GM23338 (cell line): ENCODE measurements around the gene ADCY5. TPM values are rescaled to one million over a fixed set of nuclear protein-coding genes. Genes with fewer than 3 reads are reported as not detected.

Experiments used
- ATAC-seq: fragments of 200-7000 bp; cut with Tn5 transposase; 3 replicates; pipeline ENCODE4 v1.9.1; 2020
- DNase-seq: peaks from one replicate; pipeline ENCODE4 v3.0.0-alpha.2; 2015; ENCODE audit warnings: low spot score
- H2AFZ ChIP-seq: fragments of 200-600 bp; sonication (generic); 2 replicates; pipeline ENCODE4 v1.8.0; 2016; ENCODE audit warnings: antibody characterized with exemption, mild to moderate bottlenecking, moderate library complexity
- H3F3A ChIP-seq: fragments of 200-600 bp; sonication (generic); replicated peaks from 2 replicates; pipeline ENCODE4 v1.8.0; 2017; ENCODE audit warnings: antibody characterized with exemption, mixed run types, low read depth
- H3K27ac ChIP-seq: fragments of 200-600 bp; sonication (generic); 2 replicates; pipeline ENCODE4 v1.6.1; 2016; ENCODE audit warnings: low read depth
- H3K27me3 ChIP-seq: fragments of 200-600 bp; sonication (generic); 2 replicates; pipeline ENCODE4 v1.8.0; 2016; ENCODE audit warnings: mild to moderate bottlenecking, mixed run types, moderate library complexity; ENCODE audit not compliant: insufficient read depth
- H3K36me3 ChIP-seq: fragments of 200-600 bp; sonication (generic); 2 replicates; pipeline ENCODE4 v1.8.0; 2016; ENCODE audit warnings: mild to moderate bottlenecking; ENCODE audit not compliant: insufficient read depth
- H3K4me1 ChIP-seq: fragments of 200-600 bp; sonication (generic); 2 replicates; pipeline ENCODE4 v1.8.0; 2016; ENCODE audit warnings: mild to moderate bottlenecking, moderate library complexity; ENCODE audit not compliant: insufficient read depth
- H3K4me2 ChIP-seq: fragments of 200-600 bp; sonication (generic); 2 replicates; pipeline ENCODE4 v1.7.1; 2017; ENCODE audit warnings: mixed run types
- H3K4me3 ChIP-seq: fragments of 200-600 bp; sonication (generic); 2 replicates; pipeline ENCODE4 v1.6.1; 2016; ENCODE audit warnings: mixed run types
- H3K79me2 ChIP-seq: fragments of 200-600 bp; sonication (generic); replicated peaks from 2 replicates; pipeline ENCODE4 v1.8.0; 2017; ENCODE audit warnings: mild to moderate bottlenecking; ENCODE audit not compliant: insufficient read depth
- H3K9me2 ChIP-seq: fragments of 200-600 bp; sonication (generic); 2 replicates; pipeline ENCODE4 v1.8.0; 2017; ENCODE audit not compliant: insufficient read depth
- H4K20me1 ChIP-seq: fragments of 200-600 bp; sonication (generic); replicated peaks from 2 replicates; pipeline ENCODE4 v1.8.0; 2017; ENCODE audit warnings: mild to moderate bottlenecking; ENCODE audit not compliant: insufficient read depth
- H3K27ac Mint-ChIP-seq: 2 replicates; pipeline ENCODE4 v1.8.0; 2020; ENCODE audit warnings: inconsistent platforms, mild to moderate bottlenecking, moderate library complexity, mixed read lengths
- H3K27me3 Mint-ChIP-seq: 3 replicates; pipeline ENCODE4 v1.8.0; 2022; ENCODE audit warnings: low read depth, mild to moderate bottlenecking, moderate library complexity, mixed read lengths, inconsistent platforms; ENCODE audit not compliant: insufficient read depth, poor library complexity
- H3K36me3 Mint-ChIP-seq: 3 replicates; pipeline ENCODE4 v1.8.0; 2021; ENCODE audit warnings: low read depth, mild to moderate bottlenecking, inconsistent platforms, moderate library complexity, mixed read lengths
- H3K4me1 Mint-ChIP-seq: 3 replicates; pipeline ENCODE4 v1.8.0; 2020; ENCODE audit warnings: mild to moderate bottlenecking, inconsistent platforms, mixed read lengths
- H3K4me3 Mint-ChIP-seq: 3 replicates; pipeline ENCODE4 v1.8.0; 2021; ENCODE audit warnings: moderate library complexity, mild to moderate bottlenecking, inconsistent platforms, mixed read lengths
- H3K9me3 Mint-ChIP-seq: 3 replicates; pipeline ENCODE4 v1.8.0; 2020; ENCODE audit warnings: moderate library complexity, mild to moderate bottlenecking, inconsistent platforms, mixed read lengths
- CREB1 ChIP-seq: fragments of 250-450 bp; sonication (Bioruptor Pico); IDR thresholded peaks from 2 replicates; pipeline ENCODE4 v1.5.0; 2020; ENCODE audit warnings: low read depth, mild to moderate bottlenecking, moderate library complexity
- CTCF ChIP-seq, 2 experiments: fragments of 200-600 bp in 1 of 2; sonication (generic) in 1 of 2; conservative IDR thresholded peaks; 2 replicates each; pipeline versions ENCODE4 v1.5.1 to v1.6.1; 2016 to 2017; ENCODE audit warnings: antibody characterized with exemption in 2 of 2, low read depth in 2 of 2, mild to moderate bottlenecking in 2 of 2, moderate library complexity in 1 of 2
- ETS1 ChIP-seq: IDR thresholded peaks from 2 replicates; pipeline ENCODE4 v1.6.1; 2016; ENCODE audit warnings: antibody characterized with exemption
- EZH2 ChIP-seq: fragments of 200-600 bp; sonication (generic); IDR thresholded peaks from one replicate; pipeline ENCODE4 v1.8.0; 2017; ENCODE audit warnings: antibody characterized with exemption, mild to moderate bottlenecking, low read depth; ENCODE audit not compliant: unreplicated experiment
- EZH2phosphoT487 ChIP-seq: fragments of 200-600 bp; sonication (generic); IDR thresholded peaks from one replicate; pipeline ENCODE4 v1.8.1; 2018; ENCODE audit warnings: antibody characterized with exemption; ENCODE audit not compliant: unreplicated experiment
- JUNB ChIP-seq: IDR thresholded peaks from one replicate; pipeline ENCODE4 v1.6.1; 2016; ENCODE audit warnings: antibody characterized with exemption; ENCODE audit not compliant: unreplicated experiment
- NANOG ChIP-seq: IDR thresholded peaks from 2 replicates; pipeline ENCODE4 v1.6.1; 2016; ENCODE audit warnings: antibody characterized with exemption, borderline replicate concordance
- POLR2AphosphoS5 ChIP-seq: IDR thresholded peaks from 2 replicates; pipeline ENCODE4 v1.6.1; 2016; ENCODE audit warnings: antibody characterized with exemption, low read depth
- REST ChIP-seq: IDR thresholded peaks from one replicate; pipeline ENCODE4 v1.6.1; 2018; ENCODE audit warnings: antibody characterized with exemption; ENCODE audit not compliant: unreplicated experiment
- STAT1 ChIP-seq: IDR thresholded peaks from one replicate; pipeline ENCODE4 v1.6.1; 2016; ENCODE audit warnings: antibody characterized with exemption; ENCODE audit not compliant: unreplicated experiment
- ZNF114 ChIP-seq: fragments of 250-450 bp; sonication (Bioruptor Pico); IDR thresholded peaks from 2 replicates; pipeline ENCODE4 v1.5.0; 2020; ENCODE audit warnings: mild to moderate bottlenecking, moderate library complexity
- ZNF331 ChIP-seq: fragments of 250-450 bp; sonication (Bioruptor Pico); IDR thresholded peaks from 2 replicates; pipeline ENCODE4 v1.5.0; 2020; ENCODE audit warnings: low read depth, mild to moderate bottlenecking, moderate library complexity
- polyA plus RNA-seq: library from polyadenylated mRNA; unstranded; fragments of >200 nt; fragmentation: Nextera tagmentation; extraction: Ambion mirVana; gene quantifications from 2 replicates; pipeline ENCODE4 v1.2.1, GENCODE V29; 2016
- total RNA-seq: library from RNA; depleted of rRNA; stranded (reverse); fragments of >200 nt; shearing (Covaris generic); gene quantifications from 2 replicates; pipeline ENCODE4 v1.2.3, GENCODE V29; 2014
- TF ChIP-seq, protein P1 (sequence below): fragments of 250-450 bp; sonication (Bioruptor Pico); IDR thresholded peaks from 2 replicates; pipeline ENCODE4 v1.5.0; 2020; ENCODE audit warnings: mild to moderate bottlenecking, moderate library complexity

The ADCY5 gene
- total and polyA plus RNA-seq, 2 experiments from 2014 or later, result 3.5 to 10.2 TPM

DNA sequence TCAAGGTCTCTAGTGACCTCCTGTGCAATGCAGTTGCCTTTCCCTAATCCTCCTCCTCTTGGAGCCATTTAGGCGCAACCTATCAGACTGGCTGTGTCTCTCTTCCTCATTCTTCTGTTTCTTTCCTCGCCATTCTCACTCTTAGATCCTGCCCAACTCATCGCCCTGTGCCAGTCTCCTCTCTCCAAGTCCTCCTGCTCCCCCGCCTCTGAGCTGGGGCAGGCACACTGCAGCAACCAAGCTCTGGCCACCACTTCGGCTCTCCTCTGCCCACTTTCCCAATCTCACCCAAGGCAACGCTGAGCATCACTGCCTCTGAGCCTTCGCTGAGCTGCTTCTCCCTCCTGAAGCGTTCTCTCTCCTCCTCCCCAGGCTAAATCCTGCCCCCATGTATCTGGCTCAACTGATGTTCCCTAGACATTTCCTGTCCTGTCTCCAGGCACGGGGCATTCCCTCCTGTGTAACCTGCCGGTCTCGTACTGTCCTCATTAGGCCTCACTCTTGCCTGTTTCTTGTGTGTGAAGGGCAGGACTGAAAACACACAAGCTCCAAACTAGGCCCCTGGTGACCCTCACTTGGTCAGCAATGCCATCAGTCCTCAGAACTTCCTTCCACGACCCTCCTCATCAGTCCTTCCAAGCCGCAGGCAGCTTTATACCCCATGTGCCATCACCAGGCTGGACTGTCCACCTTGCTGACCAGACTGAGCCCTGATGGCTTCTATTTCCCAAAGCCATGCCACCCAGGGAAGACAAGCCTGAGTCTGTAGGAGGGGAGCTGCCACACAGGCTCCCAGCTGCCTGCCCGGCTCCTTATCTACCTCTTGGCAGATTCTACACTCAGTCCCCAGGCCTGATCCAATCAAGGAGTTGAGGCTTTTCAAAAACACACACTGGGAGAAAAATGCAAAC, 161.6 kb downstream of the ADCY5 start:
- H3K4me1 ChIP-seq, result no peaks in the 10 kb centered on the region
- no peak overlapping the region for H3K4me2 ChIP-seq
- peaks cover 38% of the 10 kb centered on the region for H3K36me3 Mint-ChIP-seq
- H3K27me3 ChIP-seq, result no peaks in the 10 kb centered on the region
- H3K4me3 ChIP-seq, result no peak overlapping the region
- H3K36me3 ChIP-seq, result no peaks in the 10 kb centered on the region; the same call in 1 of the 2 replicates
- H3K27ac Mint-ChIP-seq, result no peak overlapping the region
- H4K20me1 ChIP-seq, result no peaks in the 10 kb centered on the region; the same call in 1 of the 2 replicates
- H3K27me3 Mint-ChIP-seq, result peaks cover 8% of the 10 kb centered on the region
- ATAC-seq (no peak), DNase-seq (no peak)
- peaks cover 2% of the 10 kb centered on the region; the same call in 1 of the 3 replicates for H3K9me3 Mint-ChIP-seq
- H3K4me1 Mint-ChIP-seq, result no peaks in the 10 kb centered on the region; the same call in 2 of the 3 replicates
- H3K79me2 ChIP-seq, result no peaks in the 10 kb centered on the region
- H3F3A ChIP-seq, result no peaks in the 10 kb centered on the region
- H2AFZ ChIP-seq, result no peak overlapping the region
- no peaks in the 10 kb centered on the region for H3K9me2 ChIP-seq
- no peak overlapping the region for H3K27ac ChIP-seq
- no peak overlapping the region for H3K4me3 Mint-ChIP-seq
- no peak for TF ChIP-seq CREB1 (CRISPR knock-in tag)
- no peak for TF ChIP-seq ZNF331 (CRISPR knock-in tag)
- TF ChIP-seq JUNB, result no peak
- no peak for TF ChIP-seq POLR2AphosphoS5
- no peak for TF ChIP-seq CTCF (conservative IDR thresholded peaks at IDR 0.05; ENCODE audit: low read depth in 2 of 2)
- no peak for TF ChIP-seq REST
- TF ChIP-seq EZH2phosphoT487, result no peak
- TF ChIP-seq EZH2, result no peak
- no peak for TF ChIP-seq NANOG
- TF ChIP-seq ZNF114 (CRISPR knock-in tag), result no peak
- no peak for TF ChIP-seq STAT1
- TF ChIP-seq, protein P1, sequence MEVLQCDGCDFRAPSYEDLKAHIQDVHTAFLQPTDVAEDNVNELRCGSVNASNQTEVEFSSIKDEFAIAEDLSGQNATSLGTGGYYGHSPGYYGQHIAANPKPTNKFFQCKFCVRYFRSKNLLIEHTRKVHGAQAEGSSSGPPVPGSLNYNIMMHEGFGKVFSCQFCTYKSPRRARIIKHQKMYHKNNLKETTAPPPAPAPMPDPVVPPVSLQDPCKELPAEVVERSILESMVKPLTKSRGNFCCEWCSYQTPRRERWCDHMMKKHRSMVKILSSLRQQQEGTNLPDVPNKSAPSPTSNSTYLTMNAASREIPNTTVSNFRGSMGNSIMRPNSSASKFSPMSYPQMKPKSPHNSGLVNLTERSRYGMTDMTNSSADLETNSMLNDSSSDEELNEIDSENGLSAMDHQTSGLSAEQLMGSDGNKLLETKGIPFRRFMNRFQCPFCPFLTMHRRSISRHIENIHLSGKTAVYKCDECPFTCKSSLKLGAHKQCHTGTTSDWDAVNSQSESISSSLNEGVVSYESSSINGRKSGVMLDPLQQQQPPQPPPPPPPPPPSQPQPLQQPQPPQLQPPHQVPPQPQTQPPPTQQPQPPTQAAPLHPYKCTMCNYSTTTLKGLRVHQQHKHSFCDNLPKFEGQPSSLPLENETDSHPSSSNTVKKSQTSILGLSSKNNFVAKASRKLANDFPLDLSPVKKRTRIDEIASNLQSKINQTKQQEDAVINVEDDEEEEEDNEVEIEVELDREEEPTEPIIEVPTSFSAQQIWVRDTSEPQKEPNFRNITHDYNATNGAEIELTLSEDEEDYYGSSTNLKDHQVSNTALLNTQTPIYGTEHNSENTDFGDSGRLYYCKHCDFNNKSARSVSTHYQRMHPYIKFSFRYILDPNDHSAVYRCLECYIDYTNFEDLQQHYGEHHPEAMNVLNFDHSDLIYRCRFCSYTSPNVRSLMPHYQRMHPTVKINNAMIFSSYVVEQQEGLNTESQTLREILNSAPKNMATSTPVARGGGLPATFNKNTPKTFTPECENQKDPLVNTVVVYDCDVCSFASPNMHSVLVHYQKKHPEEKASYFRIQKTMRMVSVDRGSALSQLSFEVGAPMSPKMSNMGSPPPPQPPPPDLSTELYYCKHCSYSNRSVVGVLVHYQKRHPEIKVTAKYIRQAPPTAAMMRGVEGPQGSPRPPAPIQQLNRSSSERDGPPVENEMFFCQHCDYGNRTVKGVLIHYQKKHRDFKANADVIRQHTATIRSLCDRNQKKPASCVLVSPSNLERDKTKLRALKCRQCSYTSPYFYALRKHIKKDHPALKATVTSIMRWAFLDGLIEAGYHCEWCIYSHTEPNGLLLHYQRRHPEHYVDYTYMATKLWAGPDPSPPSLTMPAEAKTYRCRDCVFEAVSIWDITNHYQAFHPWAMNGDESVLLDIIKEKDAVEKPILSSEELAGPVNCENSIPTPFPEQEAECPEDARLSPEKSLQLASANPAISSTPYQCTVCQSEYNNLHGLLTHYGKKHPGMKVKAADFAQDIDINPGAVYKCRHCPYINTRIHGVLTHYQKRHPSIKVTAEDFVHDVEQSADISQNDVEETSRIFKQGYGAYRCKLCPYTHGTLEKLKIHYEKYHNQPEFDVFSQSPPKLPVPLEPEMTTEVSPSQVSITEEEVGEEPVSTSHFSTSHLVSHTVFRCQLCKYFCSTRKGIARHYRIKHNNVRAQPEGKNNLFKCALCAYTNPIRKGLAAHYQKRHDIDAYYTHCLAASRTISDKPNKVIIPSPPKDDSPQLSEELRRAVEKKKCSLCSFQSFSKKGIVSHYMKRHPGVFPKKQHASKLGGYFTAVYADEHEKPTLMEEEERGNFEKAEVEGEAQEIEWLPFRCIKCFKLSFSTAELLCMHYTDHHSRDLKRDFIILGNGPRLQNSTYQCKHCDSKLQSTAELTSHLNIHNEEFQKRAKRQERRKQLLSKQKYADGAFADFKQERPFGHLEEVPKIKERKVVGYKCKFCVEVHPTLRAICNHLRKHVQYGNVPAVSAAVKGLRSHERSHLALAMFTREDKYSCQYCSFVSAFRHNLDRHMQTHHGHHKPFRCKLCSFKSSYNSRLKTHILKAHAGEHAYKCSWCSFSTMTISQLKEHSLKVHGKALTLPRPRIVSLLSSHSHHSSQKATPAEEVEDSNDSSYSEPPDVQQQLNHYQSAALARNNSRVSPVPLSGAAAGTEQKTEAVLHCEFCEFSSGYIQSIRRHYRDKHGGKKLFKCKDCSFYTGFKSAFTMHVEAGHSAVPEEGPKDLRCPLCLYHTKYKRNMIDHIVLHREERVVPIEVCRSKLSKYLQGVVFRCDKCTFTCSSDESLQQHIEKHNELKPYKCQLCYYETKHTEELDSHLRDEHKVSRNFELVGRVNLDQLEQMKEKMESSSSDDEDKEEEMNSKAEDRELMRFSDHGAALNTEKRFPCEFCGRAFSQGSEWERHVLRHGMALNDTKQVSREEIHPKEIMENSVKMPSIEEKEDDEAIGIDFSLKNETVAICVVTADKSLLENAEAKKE (CRISPR knock-in tag), result no peak
- TF ChIP-seq ETS1, result no peak
